Prostate gland (tissue), 2 donors: Measurements from ENCODE around the gene GNAI3. TPM values are rescaled to one million over a fixed set of nuclear protein-coding genes. Genes with fewer than 3 reads are reported as not detected.

Experiments used
- DNase-seq: peaks from one replicate; pipeline ENCODE4 v3.0.0-alpha.2; 2019; ENCODE audit warnings: low spot score
- H3K27ac ChIP-seq, 2 donors: fragments of 200-600 bp; sonication (generic); 2 replicates each; pipeline ENCODE4 v1.5.1; 2017 to 2019
- H3K27me3 ChIP-seq: fragments of 200-600 bp; sonication (generic); replicated peaks from 2 replicates; pipeline ENCODE4 v1.5.1; 2019; ENCODE audit not compliant: insufficient read depth
- H3K36me3 ChIP-seq, 2 donors: fragments of 200-600 bp; sonication (generic); 1 replicate in 1 of 2; 2 replicates in 1 of 2; pipeline versions ENCODE4 v1.5.1 to v1.8.1; 2017 to 2019
- H3K4me1 ChIP-seq: fragments of 200-600 bp; sonication (generic); replicated peaks from 2 replicates; pipeline ENCODE4 v1.5.1; 2019
- H3K4me3 ChIP-seq, 2 donors: fragments of 200-600 bp; sonication (generic); 2 replicates each; pipeline ENCODE4 v1.5.1; 2017 to 2019
- H3K9me3 ChIP-seq: fragments of 200-600 bp; sonication (generic); 2 replicates; pipeline ENCODE4 v1.5.1; 2017
- POLR2A ChIP-seq: fragments of 450-650 bp; IDR thresholded peaks from one replicate; pipeline ENCODE4 v1.6.1; 2016; ENCODE audit warnings: antibody characterized with exemption, mild to moderate bottlenecking
- POLR2AphosphoS5 ChIP-seq: sonication (generic); formaldehyde crosslinking; IDR thresholded peaks from one replicate; pipeline ENCODE4 v1.6.1; 2017; ENCODE audit warnings: antibody characterized with exemption
- WGBS: methylation state at CpG from one replicate; pipeline ENCODE4 v1.1.5; 2018; 5-methylcytosine and 5-hydroxymethylcytosine counted together
- intact Hi-C: fragments of 100-400 bp; cut with DNase I; formaldehyde crosslinking; loops from one replicate; pipeline ENCODE4 v1.14.2; 2022
- total RNA-seq, 2 donors: library from RNA; depleted of rRNA; stranded (reverse); fragments of >200 nt; gene quantifications; one replicate each; pipeline ENCODE4 v1.1.0, GENCODE V29; 2016
- TF ChIP-seq, protein P1 (sequence below), 4 experiments: fragments of 200-600 bp in 2 of 4; fragments of 450-650 bp in 2 of 4; sonication (generic) in 2 of 4; IDR thresholded peaks; 1 replicate in 3 of 4; 2 replicates in 1 of 4; pipeline ENCODE4 v1.5.1; 2016 to 2019; ENCODE audit warnings: antibody characterized with exemption in 4 of 4, mild to moderate bottlenecking in 2 of 4, moderate library complexity in 2 of 4

The GNAI3 gene
- total RNA-seq, 2 donors from 2014 or later: 5.1 to 5.4 TPM

- WGBS: 95% methylated on average over 7 of the region's 7 CpGs
- DNase-seq: no peak
- H3K36me3 ChIP-seq: no peaks in the 10 kb centered on the region
- no peak overlapping the region for H3K4me3 ChIP-seq
- H3K27me3 ChIP-seq: no peaks in the 10 kb centered on the region
- intact Hi-C loops: no loop called here
- H3K9me3 ChIP-seq: no peaks in the 10 kb centered on the region
- no peak for TF ChIP-seq POLR2AphosphoS5
- TF ChIP-seq, protein P1, sequence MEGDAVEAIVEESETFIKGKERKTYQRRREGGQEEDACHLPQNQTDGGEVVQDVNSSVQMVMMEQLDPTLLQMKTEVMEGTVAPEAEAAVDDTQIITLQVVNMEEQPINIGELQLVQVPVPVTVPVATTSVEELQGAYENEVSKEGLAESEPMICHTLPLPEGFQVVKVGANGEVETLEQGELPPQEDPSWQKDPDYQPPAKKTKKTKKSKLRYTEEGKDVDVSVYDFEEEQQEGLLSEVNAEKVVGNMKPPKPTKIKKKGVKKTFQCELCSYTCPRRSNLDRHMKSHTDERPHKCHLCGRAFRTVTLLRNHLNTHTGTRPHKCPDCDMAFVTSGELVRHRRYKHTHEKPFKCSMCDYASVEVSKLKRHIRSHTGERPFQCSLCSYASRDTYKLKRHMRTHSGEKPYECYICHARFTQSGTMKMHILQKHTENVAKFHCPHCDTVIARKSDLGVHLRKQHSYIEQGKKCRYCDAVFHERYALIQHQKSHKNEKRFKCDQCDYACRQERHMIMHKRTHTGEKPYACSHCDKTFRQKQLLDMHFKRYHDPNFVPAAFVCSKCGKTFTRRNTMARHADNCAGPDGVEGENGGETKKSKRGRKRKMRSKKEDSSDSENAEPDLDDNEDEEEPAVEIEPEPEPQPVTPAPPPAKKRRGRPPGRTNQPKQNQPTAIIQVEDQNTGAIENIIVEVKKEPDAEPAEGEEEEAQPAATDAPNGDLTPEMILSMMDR (IDR thresholded peaks at IDR 0.05): no peak
- no peak for TF ChIP-seq POLR2A
- H3K4me1 ChIP-seq: no peaks in the 10 kb centered on the region
- no peak overlapping the region for H3K27ac ChIP-seq
These were observed 26.4 kb upstream of the GNAI3 start for GRCh38 chr1:109522026-109522425.

- no peaks in the 10 kb centered on the region for H3K27me3 ChIP-seq
- no peaks in the 10 kb centered on the region for H3K9me3 ChIP-seq
- intact Hi-C loops: no loop called here
- DNase-seq: no peak
- no peaks in the 10 kb centered on the region for H3K4me1 ChIP-seq
- 90% methylated on average over 2 of the region's 2 CpGs for WGBS
- H3K4me3 ChIP-seq: no peak overlapping the region
- TF ChIP-seq, protein P1 (IDR thresholded peaks at IDR 0.05): no peak
- TF ChIP-seq POLR2A (no peak), POLR2AphosphoS5 (no peak)
- H3K27ac ChIP-seq: no peak overlapping the region
- no peaks in the 10 kb centered on the region for H3K36me3 ChIP-seq
These were observed 24.7 kb upstream of the GNAI3 start for GRCh38 chr1:109523706-109524105.

DNA sequence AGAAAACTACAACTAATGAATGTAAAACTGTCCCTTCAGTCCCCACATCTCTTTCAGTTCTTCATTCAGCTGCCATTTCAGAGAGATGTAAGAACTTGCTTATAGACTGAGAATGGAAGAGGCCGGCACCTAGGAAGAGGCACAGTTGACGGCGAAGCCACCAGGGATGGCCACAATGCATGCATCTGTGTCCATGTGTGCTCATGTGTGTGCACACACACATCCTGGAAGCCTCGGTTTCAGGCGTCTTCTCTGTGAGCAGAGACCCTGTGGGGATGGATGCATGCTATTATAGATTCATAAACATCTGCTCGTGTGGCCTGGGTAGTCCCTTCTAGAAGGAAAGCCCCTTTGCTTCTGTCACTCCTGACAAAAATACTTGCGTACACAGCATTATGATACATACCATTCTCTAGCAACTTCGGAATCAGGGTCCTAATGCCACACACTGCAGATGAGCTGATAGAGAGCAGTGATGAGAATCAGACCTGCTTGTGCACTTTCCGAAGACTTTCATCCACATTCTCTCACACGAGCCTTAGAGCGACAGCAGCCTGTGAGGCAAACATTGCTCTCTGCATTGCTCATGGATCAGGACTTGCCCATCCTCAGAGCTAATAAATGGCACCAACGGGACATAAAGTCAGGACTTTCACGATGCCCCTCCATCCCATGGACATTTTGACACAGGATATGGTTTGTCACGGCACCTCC lies 21.2 kb upstream of the GNAI3 start:
- TF ChIP-seq POLR2AphosphoS5 (no peak), POLR2A (no peak)
- TF ChIP-seq, protein P1 (IDR thresholded peaks at IDR 0.05): no peak
- Histone ChIP-seq H3K27ac (no peak overlapping the region), H3K4me3 (no peak overlapping the region), H3K27me3 (no peaks in the 10 kb centered on the region), H3K9me3 (no peaks in the 10 kb centered on the region), H3K4me1 (no peaks in the 10 kb centered on the region), H3K36me3 (no peaks in the 10 kb centered on the region)
- intact Hi-C loops: no loop called here
- DNase-seq: no peak
- WGBS: 69% methylated on average over 14 of the region's 14 CpGs

DNA sequence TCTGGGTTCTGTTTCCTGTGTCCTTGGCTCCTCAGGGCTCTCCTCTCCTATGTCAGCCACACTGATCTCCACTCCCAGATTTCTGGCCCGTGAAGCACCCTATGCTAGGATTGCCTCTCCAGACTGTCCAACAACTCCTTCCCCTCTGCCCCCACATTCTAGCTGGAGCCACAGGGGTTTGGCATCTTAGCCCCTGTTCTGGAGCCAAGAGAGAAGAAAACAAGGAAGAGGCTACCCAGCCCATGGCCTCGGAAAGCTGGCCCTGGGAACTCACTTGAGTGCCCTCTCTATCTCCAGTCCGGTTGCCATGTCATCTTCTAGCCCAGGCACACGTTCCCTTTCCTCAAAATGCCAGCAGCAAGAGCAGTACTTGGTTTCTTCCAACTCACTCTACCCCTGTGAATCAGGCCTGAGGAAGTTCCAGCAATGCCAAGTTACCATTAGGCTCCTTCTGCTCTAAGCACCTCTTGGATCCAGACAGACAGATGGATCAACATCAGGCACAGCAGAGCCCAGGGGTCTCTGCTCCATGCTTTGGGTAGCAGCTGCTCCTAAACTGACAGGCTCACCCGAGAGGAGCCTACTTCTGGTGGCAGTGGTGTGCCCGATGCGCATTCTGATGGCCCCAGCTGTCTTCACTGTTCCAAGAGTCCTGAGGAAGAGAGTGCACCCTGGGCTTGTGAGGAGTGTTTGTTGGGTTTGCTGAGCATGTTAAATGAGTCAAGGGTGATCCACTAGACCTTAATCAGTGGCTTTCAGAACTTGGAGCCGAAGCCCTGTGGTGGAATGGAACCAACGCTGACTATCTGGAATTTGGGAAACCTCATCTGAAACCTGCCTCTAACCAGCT lies 20.3 kb upstream of the GNAI3 start:
- no peak for DNase-seq
- no peak overlapping the region for H3K27ac ChIP-seq
- no peak for TF ChIP-seq POLR2AphosphoS5
- no peak for TF ChIP-seq POLR2A
- TF ChIP-seq, protein P1 (IDR thresholded peaks at IDR 0.05): no peak
- 92% methylated on average over 9 of the region's 9 CpGs for WGBS
- H3K9me3 ChIP-seq: no peaks in the 10 kb centered on the region
- no peak overlapping the region for H3K4me3 ChIP-seq
- no peaks in the 10 kb centered on the region for H3K36me3 ChIP-seq
- H3K4me1 ChIP-seq: no peaks in the 10 kb centered on the region
- H3K27me3 ChIP-seq: no peaks in the 10 kb centered on the region
- intact Hi-C loops: no loop called here
